HFFc6 (cell line): Measurements from ENCODE around the gene ZNF654. TPM values are rescaled to one million over a fixed set of nuclear protein-coding genes. Genes with fewer than 3 reads are reported as not detected.

Experiments used
- DNase-seq: peaks from one replicate; pipeline ENCODE4 v3.0.0-alpha.2; 2018
- H3K27ac Mint-ChIP-seq: 2 replicates; pipeline ENCODE4 v1.8.0; 2020; ENCODE audit warnings: mild to moderate bottlenecking, mixed read lengths
- H3K27me3 Mint-ChIP-seq: 2 replicates; pipeline ENCODE4 v1.8.0; 2021; ENCODE audit warnings: mild to moderate bottlenecking, moderate library complexity, mixed read lengths; ENCODE audit not compliant: insufficient read depth
- H3K36me3 Mint-ChIP-seq: 2 replicates; pipeline ENCODE4 v1.8.0; 2021; ENCODE audit warnings: low read depth, mixed read lengths
- H3K4me1 Mint-ChIP-seq: 2 replicates; pipeline ENCODE4 v1.8.0; 2020; ENCODE audit warnings: low read depth, mixed read lengths
- H3K4me3 Mint-ChIP-seq: 2 replicates; pipeline ENCODE4 v1.8.0; 2020; ENCODE audit warnings: mild to moderate bottlenecking, moderate library complexity, mixed read lengths
- H3K9me3 Mint-ChIP-seq: 2 replicates; pipeline ENCODE4 v1.8.0; 2020; ENCODE audit warnings: mild to moderate bottlenecking, mixed read lengths
- total RNA-seq, 6 experiments: library from RNA; stranded (reverse); fragmentation: NEBNext Ultra II Directional; extraction: Animal tissue kit (Norgen Biotek cat#: 25700); gene quantifications; 2 replicates in 1 of 6; 3 replicates in 5 of 6; pipeline ENCODE4 v1.2.3, GENCODE V29; 2021
- TF ChIP-seq, protein P1 (sequence below): fragments of 200-600 bp; sonication (generic); IDR thresholded peaks from 2 replicates; pipeline ENCODE4 v1.5.0; 2021; ENCODE audit warnings: antibody characterized with exemption, mild to moderate bottlenecking

ZNF654 gene
- total RNA-seq, 6 experiments from 2014 or later, result 11.5 to 15.5 (median 14.4) TPM

DNA sequence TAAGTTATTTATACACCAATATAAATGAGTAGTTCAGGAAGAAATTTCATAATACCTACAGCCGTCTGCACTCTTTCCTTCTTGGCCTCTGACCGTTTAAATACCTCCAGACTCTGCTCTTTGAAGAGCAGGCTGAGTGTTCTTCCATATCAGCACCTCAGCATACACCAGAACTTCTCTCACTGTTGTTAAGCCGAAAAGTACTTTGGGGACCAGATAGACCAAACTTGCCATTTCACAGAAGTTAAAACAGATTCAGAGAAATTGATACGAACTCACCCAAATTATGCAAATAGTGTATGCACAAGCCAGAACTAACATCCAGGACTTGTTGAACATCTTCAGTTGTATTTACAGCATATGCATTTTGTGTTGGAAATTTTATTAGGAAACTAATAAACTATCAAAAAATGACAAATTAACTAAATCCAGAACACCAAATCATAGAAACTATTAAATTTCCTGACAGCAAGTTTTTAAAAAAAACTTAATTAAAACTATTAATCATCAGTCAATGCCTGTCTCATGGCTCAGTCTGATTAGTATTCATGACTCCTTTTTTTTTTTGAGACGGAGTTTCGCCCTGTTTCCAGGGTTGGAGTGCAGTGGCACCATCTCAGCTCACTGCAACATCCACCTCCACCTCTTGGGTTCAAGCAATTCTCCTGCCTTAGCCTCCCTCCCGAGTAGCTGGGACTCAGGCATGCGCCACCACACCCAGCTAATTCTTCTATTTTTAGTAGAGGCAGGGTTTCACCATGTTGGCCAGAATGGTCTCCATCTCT, 24.4 kb upstream of the ZNF654 start:
- H3K36me3 Mint-ChIP-seq, result no peaks in the 10 kb centered on the region

DNA sequence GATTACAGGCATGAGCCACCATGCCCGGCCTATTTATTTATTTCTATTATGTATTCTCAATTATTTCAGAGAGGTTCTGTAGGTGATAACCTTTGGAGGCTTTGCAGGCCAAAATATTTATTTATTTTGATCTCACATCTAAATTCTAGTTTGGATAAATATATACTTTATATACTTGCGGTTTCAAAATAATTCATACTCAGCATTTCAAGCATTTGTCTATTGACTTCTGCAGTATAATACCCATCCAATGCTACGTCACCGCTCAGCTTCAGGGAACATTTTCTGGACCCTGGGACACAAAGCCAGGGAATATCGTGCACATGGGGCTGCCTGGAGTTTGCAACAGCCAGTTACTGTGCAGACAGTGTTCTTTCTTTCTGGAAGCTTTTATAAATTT, 22.8 kb upstream of the ZNF654 start:
- no peak for DNase-seq
- TF ChIP-seq, protein P1, sequence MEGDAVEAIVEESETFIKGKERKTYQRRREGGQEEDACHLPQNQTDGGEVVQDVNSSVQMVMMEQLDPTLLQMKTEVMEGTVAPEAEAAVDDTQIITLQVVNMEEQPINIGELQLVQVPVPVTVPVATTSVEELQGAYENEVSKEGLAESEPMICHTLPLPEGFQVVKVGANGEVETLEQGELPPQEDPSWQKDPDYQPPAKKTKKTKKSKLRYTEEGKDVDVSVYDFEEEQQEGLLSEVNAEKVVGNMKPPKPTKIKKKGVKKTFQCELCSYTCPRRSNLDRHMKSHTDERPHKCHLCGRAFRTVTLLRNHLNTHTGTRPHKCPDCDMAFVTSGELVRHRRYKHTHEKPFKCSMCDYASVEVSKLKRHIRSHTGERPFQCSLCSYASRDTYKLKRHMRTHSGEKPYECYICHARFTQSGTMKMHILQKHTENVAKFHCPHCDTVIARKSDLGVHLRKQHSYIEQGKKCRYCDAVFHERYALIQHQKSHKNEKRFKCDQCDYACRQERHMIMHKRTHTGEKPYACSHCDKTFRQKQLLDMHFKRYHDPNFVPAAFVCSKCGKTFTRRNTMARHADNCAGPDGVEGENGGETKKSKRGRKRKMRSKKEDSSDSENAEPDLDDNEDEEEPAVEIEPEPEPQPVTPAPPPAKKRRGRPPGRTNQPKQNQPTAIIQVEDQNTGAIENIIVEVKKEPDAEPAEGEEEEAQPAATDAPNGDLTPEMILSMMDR, result no peak
- H3K27me3 Mint-ChIP-seq, result peaks cover 3% of the 10 kb centered on the region; the same call in 1 of the 2 replicates
- H3K4me3 Mint-ChIP-seq, result no peak overlapping the region
- H3K27ac Mint-ChIP-seq, result no peak overlapping the region
- no peaks in the 10 kb centered on the region for H3K9me3 Mint-ChIP-seq
- no peaks in the 10 kb centered on the region for H3K36me3 Mint-ChIP-seq
- peaks cover 47% of the 10 kb centered on the region for H3K4me1 Mint-ChIP-seq

More for the DNA sequence above, 24.4 kb upstream of the ZNF654 start:
- Mint-ChIP-seq H3K4me3 (no peak overlapping the region), H3K4me1 (peaks cover 52% of the 10 kb centered on the region), H3K27me3 (peaks cover 3% of the 10 kb centered on the region; the same call in 1 of the 2 replicates), H3K9me3 (no peaks in the 10 kb centered on the region), H3K27ac (no peak overlapping the region)
- no peak for DNase-seq
- TF ChIP-seq, protein P1, result no peak

DNA sequence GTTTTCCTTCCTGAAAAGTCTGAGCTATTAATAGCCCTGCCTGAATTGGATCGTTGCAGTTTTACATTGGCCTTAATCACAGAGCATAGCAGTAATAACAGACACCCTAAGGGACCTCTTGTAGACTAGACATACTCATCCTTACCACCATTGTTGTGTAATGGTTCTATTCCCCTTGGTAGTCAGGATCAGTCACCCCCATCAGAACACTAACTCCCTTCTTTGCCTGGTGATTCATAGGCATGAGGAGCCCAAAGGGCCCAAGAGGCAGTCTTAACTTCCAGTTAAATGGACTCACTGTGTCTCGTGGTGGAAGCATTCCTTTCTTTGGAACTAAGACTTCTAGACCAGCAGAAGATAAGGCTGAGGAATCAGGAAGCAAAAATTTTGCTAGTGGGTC, 20.5 kb upstream of the ZNF654 start:
- peaks cover 34% of the 10 kb centered on the region for H3K4me1 Mint-ChIP-seq
- no peak overlapping the region for H3K4me3 Mint-ChIP-seq
- TF ChIP-seq, protein P1, result no peak
- H3K27me3 Mint-ChIP-seq, result peaks cover 3% of the 10 kb centered on the region; the same call in 1 of the 2 replicates
- DNase-seq, result peak; percentile 82
- no peaks in the 10 kb centered on the region for H3K9me3 Mint-ChIP-seq
- H3K27ac Mint-ChIP-seq, result peak overlapping the region; percentile 17; the same call in 1 of the 2 replicates
- H3K36me3 Mint-ChIP-seq, result no peaks in the 10 kb centered on the region

DNA sequence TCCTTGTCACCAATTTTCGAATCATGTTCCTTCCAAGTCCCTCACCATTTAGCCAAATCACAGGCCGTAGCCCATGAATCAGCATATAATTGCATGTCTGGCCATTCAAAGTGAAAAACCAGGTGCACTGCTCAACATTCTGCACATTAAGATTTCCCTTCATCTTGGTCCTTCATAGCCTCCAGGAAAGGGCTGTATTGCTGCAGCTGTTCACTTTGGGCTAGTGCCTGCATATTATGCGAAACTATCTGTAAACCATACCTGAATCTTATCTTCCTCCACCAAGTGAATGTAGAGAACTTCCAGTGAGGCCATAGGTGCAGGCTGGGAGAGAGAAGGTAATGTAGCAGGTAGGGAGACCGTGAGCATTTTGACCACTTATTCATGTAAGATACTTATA, 18.5 kb upstream of the ZNF654 start:
- no peak for DNase-seq
- Mint-ChIP-seq H3K27me3 (no peaks in the 10 kb centered on the region; the same call in 1 of the 2 replicates), H3K9me3 (no peaks in the 10 kb centered on the region), H3K4me1 (peaks cover 23% of the 10 kb centered on the region), H3K27ac (no peak overlapping the region), H3K36me3 (no peaks in the 10 kb centered on the region), H3K4me3 (no peak overlapping the region)
- TF ChIP-seq, protein P1, result no peak

DNA sequence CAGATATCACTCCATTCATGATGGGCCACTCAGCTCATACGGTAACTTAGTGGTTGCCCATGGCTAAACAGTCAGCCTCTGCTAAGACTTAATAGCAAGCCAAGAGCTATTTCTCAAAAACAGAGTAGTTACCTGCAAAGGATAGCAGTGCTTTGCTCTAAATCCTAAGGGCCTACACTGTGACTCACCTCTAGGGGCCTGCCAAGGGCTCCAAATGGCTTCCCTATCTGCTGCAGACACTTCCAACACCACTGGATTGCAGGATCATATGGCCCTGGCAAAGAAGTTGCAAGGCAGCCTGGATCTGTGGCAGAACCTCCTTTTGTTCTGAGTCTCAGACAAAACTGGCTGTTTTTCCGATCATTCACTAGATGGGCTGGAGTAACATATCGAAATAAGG, 18.1 kb upstream of the ZNF654 start:
- Mint-ChIP-seq H3K27me3 (no peaks in the 10 kb centered on the region; the same call in 1 of the 2 replicates), H3K27ac (no peak overlapping the region), H3K9me3 (no peaks in the 10 kb centered on the region), H3K36me3 (no peaks in the 10 kb centered on the region), H3K4me3 (no peak overlapping the region), H3K4me1 (peaks cover 23% of the 10 kb centered on the region)
- TF ChIP-seq, protein P1, result no peak
- DNase-seq, result no peak
